Thoracic aorta (tissue), 2 donors: ENCODE results near the gene IRAK3. TPM values are rescaled to one million over a fixed set of nuclear protein-coding genes. Genes with fewer than 3 reads are reported as not detected.
A peak's percentile ranks its signal among the peaks of the same experiment; 100 is the strongest.

Source experiments
- ATAC-seq: fragments of 150-250 bp; one replicate; pipeline ENCODE4 v1.8.0; 2017; ENCODE audit warnings: low read depth; ENCODE audit not compliant: insufficient number of reproducible peaks, low FRiP score
- DNase-seq: peaks from one replicate; pipeline ENCODE4 v3.0.0-alpha.2; 2020; ENCODE audit warnings: low spot score
- H3K27ac ChIP-seq, 2 donors: fragments of 200-600 bp; sonication (generic); 1 replicate in 1 of 2; 2 replicates in 1 of 2; pipeline ENCODE4 v1.5.1; 2016; ENCODE audit warnings: mild to moderate bottlenecking in 2 of 2, moderate library complexity in 2 of 2
- H3K27me3 ChIP-seq: fragments of 200-600 bp; sonication (generic); replicated peaks from 2 replicates; pipeline ENCODE4 v1.6.0; 2016; ENCODE audit warnings: mild to moderate bottlenecking; ENCODE audit not compliant: insufficient read depth
- H3K36me3 ChIP-seq: fragments of 200-600 bp; sonication (generic); one replicate; pipeline ENCODE4 v1.5.1; 2016
- H3K4me1 ChIP-seq, 2 donors: fragments of 200-600 bp; sonication (generic); 1 replicate in 1 of 2; 2 replicates in 1 of 2; pipeline versions ENCODE4 v1.5.1 to v1.6.0; 2016; ENCODE audit warnings: low read depth in 2 of 2, mild to moderate bottlenecking in 1 of 2; ENCODE audit not compliant: control insufficient read depth in 1 of 2
- H3K4me3 ChIP-seq: fragments of 200-600 bp; sonication (generic); 2 replicates; pipeline ENCODE4 v1.5.1; 2016; ENCODE audit warnings: mild to moderate bottlenecking
- H3K9me3 ChIP-seq: fragments of 200-600 bp; sonication (generic); 2 replicates; pipeline ENCODE4 v1.5.1; 2016
- total RNA-seq, 2 donors: library from RNA; depleted of rRNA; stranded (reverse); fragments of >200 nt; gene quantifications; one replicate each; pipeline versions ENCODE4 v1.1.0 to v1.2.3, GENCODE V29; 2016
- TF ChIP-seq, protein P1 (sequence below): fragments of 200-600 bp; sonication (generic); IDR thresholded peaks from one replicate; pipeline ENCODE4 v1.5.1; 2019; ENCODE audit warnings: antibody characterized with exemption

Gene IRAK3
- total RNA-seq, 2 donors from 2014 or later: 29.8 to 67.9 TPM

DNA sequence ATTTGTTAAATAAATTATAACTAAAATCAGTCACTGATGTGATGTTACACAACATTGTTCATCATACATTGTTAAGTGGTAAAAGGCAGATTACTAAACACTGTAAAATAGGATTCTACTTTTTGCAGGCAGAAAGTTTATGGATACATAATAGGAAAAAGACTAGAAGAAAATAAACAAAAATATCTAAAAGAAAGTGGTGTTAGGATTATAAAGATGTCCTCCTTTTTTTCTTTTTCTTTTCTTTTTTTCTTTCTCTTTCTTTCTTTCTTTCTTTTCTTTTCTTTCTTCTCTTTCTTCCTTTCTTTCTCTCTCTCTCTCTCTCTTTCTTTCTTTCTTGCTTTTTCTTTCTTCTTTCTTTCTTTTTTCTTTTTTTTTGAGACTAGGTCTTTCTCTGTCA, 73.7 kb downstream of the IRAK3 start:
- Histone ChIP-seq H3K27ac (no peak overlapping the region), H3K27me3 (no peaks in the 10 kb centered on the region), H3K4me3 (no peak overlapping the region), H3K36me3 (no peaks in the 10 kb centered on the region), H3K4me1 (no peaks in the 10 kb centered on the region), H3K9me3 (no peaks in the 10 kb centered on the region)
- TF ChIP-seq, protein P1, sequence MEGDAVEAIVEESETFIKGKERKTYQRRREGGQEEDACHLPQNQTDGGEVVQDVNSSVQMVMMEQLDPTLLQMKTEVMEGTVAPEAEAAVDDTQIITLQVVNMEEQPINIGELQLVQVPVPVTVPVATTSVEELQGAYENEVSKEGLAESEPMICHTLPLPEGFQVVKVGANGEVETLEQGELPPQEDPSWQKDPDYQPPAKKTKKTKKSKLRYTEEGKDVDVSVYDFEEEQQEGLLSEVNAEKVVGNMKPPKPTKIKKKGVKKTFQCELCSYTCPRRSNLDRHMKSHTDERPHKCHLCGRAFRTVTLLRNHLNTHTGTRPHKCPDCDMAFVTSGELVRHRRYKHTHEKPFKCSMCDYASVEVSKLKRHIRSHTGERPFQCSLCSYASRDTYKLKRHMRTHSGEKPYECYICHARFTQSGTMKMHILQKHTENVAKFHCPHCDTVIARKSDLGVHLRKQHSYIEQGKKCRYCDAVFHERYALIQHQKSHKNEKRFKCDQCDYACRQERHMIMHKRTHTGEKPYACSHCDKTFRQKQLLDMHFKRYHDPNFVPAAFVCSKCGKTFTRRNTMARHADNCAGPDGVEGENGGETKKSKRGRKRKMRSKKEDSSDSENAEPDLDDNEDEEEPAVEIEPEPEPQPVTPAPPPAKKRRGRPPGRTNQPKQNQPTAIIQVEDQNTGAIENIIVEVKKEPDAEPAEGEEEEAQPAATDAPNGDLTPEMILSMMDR: no peak
- DNase-seq (no peak), ATAC-seq (no peak)

GRCh38 chr12:66268562-66268961, 79.5 kb downstream of the IRAK3 start:
- Histone ChIP-seq H3K27me3 (no peaks in the 10 kb centered on the region), H3K4me3 (no peak overlapping the region), H3K9me3 (no peaks in the 10 kb centered on the region), H3K4me1 (no peaks in the 10 kb centered on the region), H3K27ac (no peak overlapping the region), H3K36me3 (no peaks in the 10 kb centered on the region)
- no peak for ATAC-seq
- TF ChIP-seq, protein P1: no peak
- no peak for DNase-seq

DNA sequence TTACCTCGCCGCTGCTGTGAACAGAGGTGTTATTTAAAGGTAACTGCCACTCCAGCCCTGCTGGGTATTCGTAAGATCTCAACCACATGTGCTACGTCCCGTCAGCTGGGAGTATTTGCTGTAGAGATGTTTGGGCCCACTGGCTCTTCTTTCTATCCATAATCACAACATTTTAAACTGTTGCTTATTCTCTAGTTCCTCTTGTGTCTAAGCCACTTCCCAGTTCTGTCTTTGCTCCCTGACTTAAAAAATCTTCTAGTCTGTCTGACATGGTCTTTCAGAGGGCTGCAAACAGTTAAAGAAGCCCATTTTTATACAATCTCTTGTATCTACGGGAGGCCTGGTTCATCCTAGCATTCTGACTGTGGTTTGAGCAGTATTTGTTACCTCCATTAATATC, 80.1 kb downstream of the IRAK3 start:
- Histone ChIP-seq H3K4me1 (no peaks in the 10 kb centered on the region), H3K36me3 (no peaks in the 10 kb centered on the region), H3K4me3 (no peak overlapping the region), H3K27me3 (no peaks in the 10 kb centered on the region), H3K9me3 (no peaks in the 10 kb centered on the region), H3K27ac (no peak overlapping the region)
- TF ChIP-seq, protein P1: no peak
- ATAC-seq (no peak), DNase-seq (no peak)

- Histone ChIP-seq H3K36me3 (no peaks in the 10 kb centered on the region), H3K4me1 (no peaks in the 10 kb centered on the region), H3K27me3 (no peaks in the 10 kb centered on the region), H3K4me3 (no peak overlapping the region), H3K9me3 (no peaks in the 10 kb centered on the region), H3K27ac (no peak overlapping the region)
- DNase-seq: no peak
- TF ChIP-seq, protein P1: peak; percentile 59
- no peak for ATAC-seq
These were observed 80.9 kb downstream of the IRAK3 start for GRCh38 chr12:66269757-66270383.

- Histone ChIP-seq H3K36me3 (no peaks in the 10 kb centered on the region), H3K4me3 (no peak overlapping the region), H3K9me3 (no peaks in the 10 kb centered on the region), H3K4me1 (no peaks in the 10 kb centered on the region), H3K27ac (no peak overlapping the region), H3K27me3 (no peaks in the 10 kb centered on the region)
- TF ChIP-seq, protein P1: no peak
- DNase-seq: no peak
- ATAC-seq: no peak
These were observed 81.6 kb downstream of the IRAK3 start for GRCh38 chr12:66270613-66271012.
